NCI-H1694 (cell line): ENCODE measurements around the gene RFX3.

Experiments
- DNase-seq: peaks from one replicate; lab custom pipeline; 2025; lab: John Stamatoyannopoulos, UW

Gene RFX3

GRCh38 chr9:3434594-3434993, 91.2 kb downstream of the RFX3 start:
- no peak for DNase-seq

DNA sequence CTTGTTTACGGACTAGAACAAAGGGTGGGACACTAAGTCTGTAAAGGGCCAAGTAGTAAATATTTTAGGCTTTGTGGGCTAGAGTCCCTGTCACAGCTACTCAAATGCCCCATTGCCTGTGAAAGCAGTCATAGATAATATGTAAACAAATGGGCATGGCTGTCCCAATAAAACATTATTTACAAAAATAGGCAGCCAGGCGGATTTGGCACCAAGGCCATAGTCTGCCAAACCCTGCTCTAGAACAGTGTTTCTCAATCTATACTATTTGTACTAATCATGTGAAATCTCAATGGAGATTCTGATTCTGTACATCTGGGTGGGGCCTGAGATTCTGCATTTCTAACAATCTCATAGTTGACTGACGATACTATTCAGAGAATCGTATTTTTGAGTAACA, 92.0 kb downstream of the RFX3 start:
- DNase-seq, result no peak

DNA sequence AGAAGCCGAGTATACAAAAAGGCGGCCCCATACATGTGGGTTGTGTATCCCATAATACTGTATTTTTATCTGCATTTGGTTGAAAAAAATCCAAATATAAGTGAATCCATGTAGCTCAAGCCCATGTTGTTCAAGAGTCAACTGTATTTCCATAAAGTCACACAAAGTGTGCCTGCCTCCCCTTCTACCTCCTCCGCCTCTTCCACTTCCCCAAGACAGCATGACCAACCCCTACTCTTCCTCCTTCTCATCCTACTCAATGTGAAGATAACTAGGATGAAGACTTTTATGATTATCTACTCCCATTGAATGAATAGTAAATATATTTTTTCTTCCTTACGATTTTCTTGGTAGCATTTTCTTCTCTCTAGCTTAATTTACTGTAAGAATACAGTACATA, 92.7 kb downstream of the RFX3 start:
- DNase-seq, result no peak

DNA sequence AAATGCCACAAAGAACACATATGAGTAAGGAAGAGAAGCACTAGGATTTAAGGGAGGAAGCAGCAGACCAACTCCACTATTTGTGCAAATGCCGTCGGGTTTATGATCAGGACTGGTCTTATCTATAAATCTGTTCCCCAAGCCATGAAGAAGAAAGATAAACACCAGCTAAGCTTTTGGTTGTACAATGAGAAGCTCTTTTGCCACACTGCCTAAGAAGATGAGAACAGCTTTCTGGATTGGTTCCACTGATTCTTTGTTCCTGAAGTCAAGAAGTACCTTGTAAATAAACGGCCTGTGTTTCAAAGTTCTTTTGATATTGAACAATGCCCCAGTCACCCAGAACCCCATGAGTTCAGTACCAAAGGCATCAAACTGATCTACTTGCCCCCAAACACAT, 93.9 kb downstream of the RFX3 start:
- DNase-seq, result no peak

DNA sequence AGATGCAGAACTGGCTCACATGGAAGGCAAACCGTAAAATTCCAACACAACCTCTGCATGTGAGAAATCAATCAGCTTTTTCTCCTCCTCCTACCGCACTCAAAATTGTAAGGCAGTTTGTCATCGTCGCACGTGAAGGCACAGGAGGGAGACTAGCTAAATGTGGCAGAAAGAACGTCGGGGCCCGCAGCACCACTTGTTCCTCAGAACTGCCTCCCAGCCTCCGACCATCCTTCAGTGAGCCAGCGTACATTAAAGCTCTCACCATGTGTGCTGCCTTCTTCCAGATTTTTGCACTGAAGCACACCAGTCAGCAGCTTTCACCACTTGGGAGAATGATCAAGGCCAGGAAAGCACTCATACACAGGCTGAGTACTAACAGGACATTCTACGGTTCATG, 105.9 kb downstream of the RFX3 start:
- no peak for DNase-seq

DNA sequence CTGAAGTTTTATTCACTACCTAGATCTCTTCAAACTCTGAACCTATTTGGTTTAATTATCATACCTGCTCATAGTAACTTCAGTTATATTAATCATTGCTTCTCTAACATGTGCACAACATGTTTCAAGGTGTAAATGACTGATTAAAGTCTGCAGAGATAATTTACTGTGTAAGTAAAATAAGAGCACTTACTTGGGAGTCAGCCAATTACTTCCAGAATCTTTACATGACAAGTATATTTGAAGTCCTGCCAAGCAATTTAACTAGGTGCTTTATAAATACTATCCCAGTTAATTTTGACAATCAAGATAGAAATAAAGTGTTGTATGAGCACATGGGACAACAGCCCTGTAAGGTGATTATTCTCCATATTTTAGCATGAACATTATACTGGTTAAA, 109.9 kb downstream of the RFX3 start:
- DNase-seq, result no peak

- DNase-seq, result no peak
Observed at GRCh38 chr9:3413984-3414383, 111.8 kb downstream of the RFX3 start.

DNA sequence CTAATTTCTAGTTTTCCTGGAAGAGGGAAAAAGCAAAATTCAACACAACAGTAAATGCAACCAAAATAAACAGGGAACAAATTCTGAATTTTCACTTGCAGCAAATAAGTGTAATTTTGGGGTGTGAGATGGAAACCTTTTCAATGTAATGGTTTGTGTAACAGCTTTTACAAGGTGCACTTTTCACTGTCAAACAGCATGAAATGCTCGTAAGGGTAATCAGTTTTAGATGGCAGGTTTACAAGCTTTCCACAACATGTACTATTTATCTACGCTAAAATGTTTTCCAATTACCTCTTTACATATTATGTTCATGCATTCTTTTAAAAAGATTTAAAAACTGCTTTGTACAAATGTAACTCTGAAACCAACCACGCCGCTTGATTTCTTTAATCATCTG, 115.3 kb downstream of the RFX3 start:
- no peak for DNase-seq

- DNase-seq, result no peak
Observed at GRCh38 chr9:3409453-3409852, 116.3 kb downstream of the RFX3 start.

GRCh38 chr9:3403315-3403714, 122.5 kb downstream of the RFX3 start:
- no peak for DNase-seq

DNA sequence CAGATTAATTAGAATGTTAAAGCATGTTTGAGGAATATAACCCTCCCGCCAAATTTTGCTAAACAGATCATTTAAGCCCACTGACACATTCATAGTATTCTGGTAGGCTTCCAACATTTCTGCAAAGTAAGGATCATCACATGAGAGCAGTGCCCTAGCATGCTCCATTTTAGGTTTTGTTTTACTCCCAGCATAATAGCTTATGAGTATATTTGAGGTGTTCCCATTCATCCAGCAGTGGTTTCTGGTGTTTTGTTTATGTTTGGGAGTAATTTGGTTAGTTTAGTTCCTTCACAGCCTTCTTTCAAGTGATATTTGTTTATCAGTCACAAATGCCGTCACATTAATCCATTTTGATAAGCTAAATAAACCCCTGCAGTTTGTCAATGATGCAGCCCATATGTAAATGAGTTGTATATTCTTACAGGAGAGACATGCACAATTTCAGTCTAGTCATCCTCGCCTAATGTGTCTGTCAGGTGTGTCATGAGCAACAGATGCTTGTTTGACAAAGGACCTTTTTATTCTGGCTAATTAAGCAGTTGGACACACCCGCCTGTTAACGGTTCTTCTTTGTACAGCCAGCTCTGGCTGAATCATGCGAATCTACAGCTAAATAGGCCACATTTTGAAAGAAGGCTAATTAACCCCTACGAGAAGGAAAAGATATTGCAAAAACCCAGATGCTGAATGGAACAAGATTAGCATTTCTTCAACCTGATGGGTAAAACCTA, 124.4 kb downstream of the RFX3 start:
- DNase-seq, result peak; percentile 75

DNA sequence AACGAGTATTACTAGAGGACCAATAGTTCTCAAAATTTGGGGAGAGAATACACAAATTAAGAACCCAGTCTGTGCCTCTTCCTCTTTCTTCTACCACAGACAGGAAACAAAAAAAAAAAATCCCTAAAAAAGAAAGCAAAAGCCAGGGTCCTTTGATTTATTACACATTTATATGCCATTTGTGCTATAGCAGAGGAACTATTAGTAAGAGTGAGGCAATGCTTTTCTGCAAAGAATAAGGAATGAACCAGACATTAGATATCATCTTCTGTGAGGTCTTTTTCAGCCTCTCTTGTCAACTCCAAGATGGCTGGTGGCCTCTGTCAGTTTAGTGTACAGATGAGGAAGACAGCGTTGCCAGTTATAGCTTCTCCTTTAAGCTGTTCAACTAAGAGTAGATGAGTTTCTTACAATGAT, 127.6 kb downstream of the RFX3 start:
- DNase-seq, result no peak

- DNase-seq, result no peak
Observed at GRCh38 chr9:3397766-3398165, 128.0 kb downstream of the RFX3 start.

DNA sequence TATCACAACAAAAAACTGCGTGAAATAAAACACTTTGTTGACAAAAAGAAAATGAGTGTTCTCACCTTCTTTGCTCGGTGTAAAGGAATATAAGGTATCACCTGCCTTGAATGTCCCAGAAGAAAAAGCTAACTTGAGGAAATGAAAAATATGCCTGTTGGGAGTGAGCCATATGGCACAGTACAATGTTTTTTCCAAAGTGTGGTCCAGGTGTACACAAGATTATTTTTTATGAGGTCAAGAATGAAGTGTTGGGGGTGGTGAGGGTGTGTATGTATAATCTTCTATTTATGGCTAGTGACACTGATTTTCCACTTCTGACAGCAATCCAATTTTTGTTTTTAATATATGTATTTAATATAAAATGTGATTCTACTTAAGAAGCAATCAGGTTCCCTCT, 134.4 kb downstream of the RFX3 start:
- DNase-seq, result no peak

GRCh38 chr9:3386753-3387152, 139.0 kb downstream of the RFX3 start:
- no peak for DNase-seq

DNA sequence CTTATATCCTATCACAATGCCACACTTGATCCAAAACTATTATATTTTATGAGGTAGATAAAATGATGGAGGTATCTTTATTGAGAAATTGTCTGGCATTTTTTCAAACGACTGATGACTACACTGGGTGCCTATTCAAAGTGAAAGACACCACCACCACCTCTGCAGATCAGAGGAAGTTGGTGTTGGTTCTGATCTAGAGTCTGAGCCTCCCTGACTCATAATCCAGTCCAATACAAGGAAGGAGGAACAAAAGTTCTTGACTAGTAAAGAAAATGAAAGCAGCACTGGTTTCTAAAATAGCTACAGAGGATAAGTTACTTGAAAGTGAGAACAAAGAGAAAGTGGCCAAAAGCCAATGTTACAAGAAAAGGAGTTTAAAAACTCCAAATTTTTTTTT, 139.9 kb downstream of the RFX3 start:
- DNase-seq, result no peak

GRCh38 chr9:3371842-3372241, 154.0 kb downstream of the RFX3 start:
- no peak for DNase-seq

DNA sequence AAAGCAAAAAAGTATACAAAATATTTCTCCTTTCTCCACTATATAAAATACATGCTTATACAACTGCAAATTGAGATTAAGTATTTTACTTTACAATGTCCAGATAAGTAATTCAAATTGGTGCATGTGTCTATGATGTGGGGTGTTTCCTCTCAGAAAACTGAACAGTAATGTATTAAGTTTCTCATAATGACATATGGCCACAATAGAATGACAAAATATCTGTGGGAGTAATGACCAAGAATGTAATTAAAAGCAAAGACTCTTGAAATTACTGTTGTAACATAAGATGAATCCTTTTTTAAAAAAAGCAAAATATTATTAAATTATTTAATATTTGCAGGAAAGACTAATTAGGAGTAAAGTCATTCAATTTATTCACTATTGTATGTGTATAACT, 155.1 kb downstream of the RFX3 start:
- no peak for DNase-seq

- no peak for DNase-seq
Observed at GRCh38 chr9:3367185-3367584, 158.6 kb downstream of the RFX3 start.

DNA sequence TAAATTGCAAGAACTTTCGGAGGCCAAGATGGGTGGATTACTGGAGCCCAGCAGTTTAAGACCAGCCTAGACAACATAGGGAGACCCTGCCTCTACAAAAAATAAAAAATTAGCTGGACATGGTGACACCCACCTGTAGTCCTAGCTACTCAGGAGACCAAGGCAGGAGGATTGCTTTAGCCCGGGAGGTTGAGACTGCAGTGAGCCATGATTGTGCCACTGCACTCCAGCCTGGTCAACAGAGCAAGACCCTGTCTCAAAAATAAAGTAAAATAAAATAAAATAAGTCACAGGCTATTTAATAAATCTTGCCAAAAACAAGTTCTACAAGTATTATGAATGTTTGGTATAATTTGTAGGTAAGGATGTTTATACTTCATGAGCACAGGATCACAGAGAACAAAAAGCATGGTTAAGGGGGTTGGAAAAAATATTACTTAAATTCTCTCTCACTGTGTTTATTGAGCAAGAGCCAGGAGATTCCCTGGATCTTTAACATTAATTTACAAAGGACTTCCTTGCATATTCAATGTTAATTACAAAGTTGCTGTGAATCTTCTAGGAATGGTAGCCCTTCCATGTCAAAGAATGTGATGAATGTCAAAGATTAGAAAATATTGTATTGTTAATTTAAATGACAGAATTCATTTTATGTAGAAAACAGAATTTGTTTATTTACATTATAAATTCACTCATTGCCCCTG, 164.0 kb downstream of the RFX3 start:
- no peak for DNase-seq

DNA sequence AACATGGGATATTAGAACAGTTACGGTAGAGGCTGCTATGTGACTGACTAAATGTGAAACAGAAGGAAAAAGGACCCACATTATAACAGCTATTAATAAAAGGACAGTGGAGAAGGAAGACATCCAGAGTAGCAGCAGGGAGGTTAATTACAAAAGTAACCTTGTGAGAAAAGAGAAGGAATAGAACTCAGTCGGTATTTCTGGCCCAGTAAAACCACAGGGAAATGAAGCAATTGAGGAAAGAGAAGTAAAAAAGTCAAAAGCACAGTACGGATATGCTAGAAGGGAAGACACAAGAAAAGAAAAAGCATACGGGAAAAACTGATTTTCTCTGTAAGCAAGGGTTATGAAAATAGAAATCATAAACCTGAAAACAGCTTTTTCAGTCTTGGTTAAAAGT, 164.7 kb downstream of the RFX3 start:
- no peak for DNase-seq

GRCh38 chr9:3360245-3360644, 165.6 kb downstream of the RFX3 start:
- DNase-seq, result no peak

DNA sequence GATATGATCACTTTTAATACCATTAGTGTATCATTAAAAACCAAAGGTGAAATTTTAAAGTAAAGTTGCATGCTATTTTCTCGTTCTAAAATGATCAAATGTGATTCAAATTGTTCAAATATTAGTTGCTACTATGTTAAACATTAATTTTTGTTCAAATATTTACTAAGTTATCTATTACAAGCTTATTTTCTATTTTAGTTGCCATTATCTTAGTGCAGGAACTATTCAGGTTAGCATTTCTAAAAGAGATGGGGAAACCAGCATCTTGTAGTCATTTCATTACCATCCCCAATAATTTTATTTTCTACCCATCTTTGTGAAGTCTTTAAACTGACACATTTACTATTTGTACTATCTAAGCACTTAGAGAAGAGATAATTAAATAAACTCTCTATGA, 166.0 kb downstream of the RFX3 start:
- no peak for DNase-seq
